Hypothalamus (tissue), 51 donors: ENCODE measurements around the gene G2E3.

Source experiments
- DNase-seq, 51 donors: peaks; one replicate each; lab custom pipeline; 2025; lab: John Stamatoyannopoulos, UW

Gene G2E3

DNA sequence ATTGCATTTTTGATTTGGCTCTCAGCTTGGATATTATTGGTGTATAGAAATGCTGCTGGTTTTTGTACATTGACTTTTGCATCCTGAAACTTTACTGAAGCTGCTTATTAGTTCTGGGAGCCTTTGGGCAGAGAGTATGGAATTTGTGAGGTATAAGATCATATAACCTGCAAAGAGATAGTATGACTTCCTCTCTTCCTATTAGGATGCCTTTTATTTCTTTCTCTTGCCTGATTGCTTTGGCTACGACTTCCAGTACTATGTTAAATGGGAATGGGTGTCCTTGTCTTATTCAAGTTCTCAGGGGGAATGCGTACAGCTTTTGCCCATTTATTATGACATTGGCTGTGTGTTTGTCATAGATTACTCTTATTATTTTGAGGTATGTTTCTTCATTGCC, 86.6 kb downstream of the G2E3 start:
- no peak for DNase-seq

DNA sequence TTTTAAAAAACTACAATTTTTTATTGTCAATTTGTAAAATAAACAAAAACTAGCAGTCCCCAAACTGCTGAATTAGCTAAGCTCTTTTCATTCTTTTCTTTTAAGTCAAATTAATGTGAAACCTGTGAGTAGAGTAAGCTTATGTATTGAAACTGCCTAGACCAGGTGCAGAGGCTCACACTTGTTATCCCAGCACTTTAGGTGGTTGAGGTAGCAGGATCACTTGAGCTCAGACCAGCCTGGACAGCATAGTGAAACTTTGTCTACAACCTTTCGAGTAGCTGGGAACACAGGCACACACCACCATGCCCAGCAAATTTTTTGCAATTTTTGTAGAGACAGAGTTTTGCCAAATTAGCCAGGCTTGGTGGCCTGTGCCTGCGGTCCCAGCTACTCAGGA, 89.5 kb downstream of the G2E3 start:
- DNase-seq, result no peak

DNA sequence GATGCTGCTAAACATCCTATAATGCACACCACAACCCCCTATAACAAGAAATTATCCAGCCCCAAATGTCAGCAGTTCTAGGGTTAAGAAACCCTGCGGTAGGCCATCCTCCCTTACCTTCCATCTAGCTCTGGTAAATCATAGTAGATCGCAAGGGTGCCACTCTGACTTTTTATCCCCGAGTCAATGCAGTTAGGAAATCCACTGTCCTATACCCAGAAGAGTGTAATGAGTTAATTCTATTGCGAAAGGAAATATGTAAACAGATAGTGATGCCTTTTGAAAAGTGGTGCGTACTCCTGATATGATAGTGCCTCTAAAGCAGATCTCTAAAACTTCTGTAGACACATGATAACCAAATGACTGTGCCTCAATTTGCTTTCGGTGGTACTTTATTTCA, 93.0 kb downstream of the G2E3 start:
- DNase-seq, result no peak

DNA sequence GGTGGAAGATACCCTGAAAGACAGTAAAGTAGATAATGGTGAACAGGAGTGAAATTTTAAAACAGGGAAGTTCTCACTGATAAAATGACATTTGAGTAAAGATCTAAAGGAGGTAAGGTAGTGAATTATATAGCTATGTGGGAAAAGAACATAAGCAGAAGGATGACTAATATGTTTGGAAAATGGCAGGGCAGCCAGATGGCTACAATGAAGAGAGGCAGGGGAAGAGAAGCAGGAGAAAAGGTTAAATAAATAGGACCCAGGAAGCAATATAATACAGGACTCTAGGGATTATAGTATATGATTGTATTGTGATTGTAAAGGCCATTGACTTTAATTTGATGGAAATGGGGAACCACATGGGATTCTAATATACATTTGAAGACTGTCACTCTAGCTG, 96.2 kb downstream of the G2E3 start:
- no peak for DNase-seq

DNA sequence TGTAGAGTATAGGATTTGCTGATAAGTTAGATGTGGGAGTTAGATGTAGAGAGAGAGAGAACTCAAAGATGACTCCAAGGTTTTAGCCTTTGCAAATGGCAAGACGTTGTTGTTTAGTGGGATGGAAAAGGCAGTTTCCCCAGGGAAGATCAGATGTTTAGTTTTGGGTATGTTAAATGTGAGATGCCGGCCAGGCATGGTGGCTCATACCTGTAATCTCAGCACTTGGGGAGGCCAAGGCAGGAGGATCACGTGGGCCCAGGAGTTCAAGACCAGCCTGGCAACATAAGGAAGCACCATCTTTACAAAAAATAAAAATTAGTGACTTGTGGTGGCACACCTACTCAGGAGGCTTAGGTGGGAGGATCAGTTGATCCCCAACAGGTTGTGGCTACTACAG, 96.7 kb downstream of the G2E3 start:
- DNase-seq, result no peak

DNA sequence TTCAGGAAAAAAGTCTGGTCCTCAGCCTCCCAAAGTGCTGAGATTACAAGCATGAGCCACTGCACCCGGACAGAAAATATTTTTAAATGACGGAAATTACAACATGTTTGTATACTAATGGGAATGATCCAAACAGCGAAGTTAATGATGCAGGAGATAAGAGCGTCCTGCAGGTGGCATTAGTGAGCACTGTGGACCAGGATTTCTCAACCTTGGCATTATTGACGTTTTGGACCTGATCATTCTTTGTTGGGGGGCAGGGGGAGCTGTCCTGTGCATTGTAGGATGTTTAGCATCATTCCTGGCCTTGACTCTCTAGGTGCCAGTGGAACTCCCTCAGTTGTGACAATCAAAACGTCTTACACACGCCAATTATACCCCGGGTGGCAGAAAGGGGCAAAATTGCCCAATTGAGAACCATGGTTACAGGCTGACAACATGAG, 97.3 kb downstream of the G2E3 start:
- DNase-seq, result peak in 6 of 51 donors; percentile 2 to 20 (median 9)

DNA sequence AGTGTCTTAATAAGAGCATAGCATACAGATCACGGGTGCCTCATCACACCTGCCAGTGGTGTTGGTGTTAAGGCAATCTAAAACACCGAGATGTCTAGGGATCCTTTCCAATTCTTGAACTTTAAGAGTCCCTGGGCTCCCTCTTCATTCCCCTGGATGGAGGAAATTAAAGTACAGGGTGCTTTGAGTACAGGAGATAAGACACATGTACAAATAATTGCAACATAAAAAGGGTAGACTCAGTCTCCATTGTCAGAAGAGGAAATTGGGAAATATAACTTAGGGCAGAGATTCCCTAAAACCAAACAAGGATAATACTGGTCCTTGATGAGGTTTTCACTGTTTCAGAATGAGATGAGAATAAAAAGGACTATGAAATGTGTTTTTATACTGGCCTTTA, 98.1 kb downstream of the G2E3 start:
- no peak for DNase-seq

DNA sequence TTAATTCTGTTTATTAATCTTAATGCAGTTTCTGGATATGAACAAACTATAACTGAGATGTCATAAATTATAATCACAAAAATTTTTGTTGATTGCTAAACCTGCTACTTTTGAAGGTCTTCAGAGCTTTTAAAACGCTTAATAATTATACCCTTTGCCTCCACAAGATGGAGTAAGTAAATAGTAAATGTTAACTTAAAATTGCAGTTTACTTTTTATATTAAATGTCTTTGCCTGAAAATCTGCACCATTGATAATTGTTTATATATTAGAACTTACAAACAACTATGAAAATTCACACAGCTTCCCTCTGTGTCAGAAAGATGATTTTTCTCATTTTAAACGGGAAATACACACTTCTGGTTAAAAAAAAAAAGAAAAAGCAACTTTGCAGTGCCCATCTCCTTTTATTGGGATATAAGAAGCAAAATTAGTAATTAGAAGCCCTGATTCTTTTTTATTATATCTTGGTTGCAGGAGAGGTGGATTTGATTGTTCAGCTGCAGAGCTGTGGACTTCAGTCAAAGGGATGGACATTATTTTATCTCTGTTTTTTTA, 98.7 kb downstream of the G2E3 start:
- DNase-seq, result no peak

DNA sequence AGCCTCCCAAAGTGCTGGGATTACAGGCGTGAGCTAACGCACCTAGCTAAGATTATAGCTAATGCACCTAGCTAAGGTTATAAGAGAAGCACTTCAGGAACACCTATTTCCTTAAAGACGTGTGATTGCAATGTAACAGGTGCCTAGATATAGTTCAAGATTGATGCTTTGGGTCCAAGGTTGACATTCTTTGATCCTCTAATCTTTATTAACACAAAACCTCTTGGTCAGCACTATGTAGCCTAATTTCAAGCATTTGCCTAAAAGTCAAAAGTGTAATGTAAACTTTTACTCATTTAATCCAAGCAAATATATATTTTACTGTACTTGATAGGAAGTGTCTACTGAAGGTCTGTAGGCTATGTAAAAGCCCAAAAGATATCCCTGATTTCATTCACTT, 99.7 kb downstream of the G2E3 start:
- no peak for DNase-seq

DNA sequence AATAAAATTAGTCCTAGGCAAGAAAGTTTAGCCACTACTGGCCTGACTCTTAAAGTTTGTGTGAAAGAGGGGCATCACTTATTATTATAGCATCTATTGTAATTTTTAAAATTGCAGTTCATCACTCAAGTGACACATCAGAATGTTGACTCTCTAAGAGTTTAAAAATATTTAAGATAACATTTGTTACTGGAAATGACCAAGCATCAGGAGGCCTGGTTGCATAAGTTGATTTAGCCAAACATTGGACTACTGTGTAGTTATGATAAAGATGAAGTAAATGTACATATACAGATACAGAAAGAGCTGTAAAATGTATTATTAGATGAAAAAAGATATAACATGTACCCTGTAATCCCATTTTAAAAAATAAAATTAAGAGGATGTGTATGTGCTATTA, 110.6 kb downstream of the G2E3 start:
- no peak for DNase-seq
